GM18909 (cell line): ENCODE results near the gene EIF1.
"Not testable (repeated sequence)": the region's sequence is repeated elsewhere in the genome, so short reads cannot be mapped to it uniquely, and the experiment has no call there.

Experiments
- ATAC-seq: cut with Tn5 transposase; IDR thresholded peaks from one replicate; pipeline ENCODE4 v1.9.1; 2021; ENCODE audit warnings: mild to moderate bottlenecking; ENCODE audit not compliant: unreplicated experiment, poor library complexity

Gene EIF1

DNA sequence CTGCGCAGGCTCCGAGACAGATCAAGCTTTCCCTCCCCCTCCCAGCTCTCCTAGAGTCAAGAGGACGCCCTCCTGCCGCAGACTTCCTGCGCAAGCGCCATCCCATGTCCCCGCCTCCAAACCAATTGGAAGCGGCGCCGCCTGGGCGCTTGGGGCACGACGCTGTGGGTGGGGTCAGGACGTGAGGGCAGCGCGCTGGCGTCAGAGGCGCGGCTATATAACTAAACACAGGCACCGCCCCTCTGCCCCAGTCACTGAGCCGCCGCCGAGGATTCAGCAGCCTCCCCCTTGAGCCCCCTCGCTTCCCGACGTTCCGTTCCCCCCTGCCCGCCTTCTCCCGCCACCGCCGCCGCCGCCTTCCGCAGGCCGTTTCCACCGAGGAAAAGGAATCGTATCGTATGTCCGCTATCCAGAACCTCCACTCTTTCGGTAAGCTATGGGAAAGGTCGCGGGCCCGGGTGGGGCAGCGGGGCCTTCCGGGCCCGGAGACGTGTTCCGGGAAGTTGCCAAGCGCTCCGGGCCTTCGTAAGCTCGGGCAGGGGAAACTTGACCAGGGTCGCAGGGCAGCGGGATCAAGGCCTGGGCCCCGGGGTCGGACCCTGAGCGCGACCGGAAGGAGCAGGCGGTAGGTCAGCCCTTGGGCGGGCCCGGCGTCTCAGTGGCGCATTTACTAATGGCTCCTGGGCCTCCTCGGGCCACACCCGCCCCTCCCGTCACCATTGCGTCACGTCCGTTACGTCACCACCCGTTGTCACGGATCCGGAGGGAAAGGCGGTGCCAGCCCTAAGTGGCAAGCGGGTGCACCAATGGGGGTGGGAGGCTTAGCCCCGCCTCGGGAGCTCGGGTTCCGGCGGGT lies at the start of gene EIF1:
TSS of gene EIF1 (plus strand) at position 245 of the 856 bp plus-strand sequence. CDS start at position 399, 154 bp downstream.
- ATAC-seq = peak; percentile 79

- no peak for ATAC-seq
Observed at GRCh38 chr17:41638941-41639340, 49.7 kb upstream of the EIF1 start.

GRCh38 chr17:41639492-41640473 lies 48.9 kb upstream of the EIF1 start:
- ATAC-seq = no peak

DNA sequence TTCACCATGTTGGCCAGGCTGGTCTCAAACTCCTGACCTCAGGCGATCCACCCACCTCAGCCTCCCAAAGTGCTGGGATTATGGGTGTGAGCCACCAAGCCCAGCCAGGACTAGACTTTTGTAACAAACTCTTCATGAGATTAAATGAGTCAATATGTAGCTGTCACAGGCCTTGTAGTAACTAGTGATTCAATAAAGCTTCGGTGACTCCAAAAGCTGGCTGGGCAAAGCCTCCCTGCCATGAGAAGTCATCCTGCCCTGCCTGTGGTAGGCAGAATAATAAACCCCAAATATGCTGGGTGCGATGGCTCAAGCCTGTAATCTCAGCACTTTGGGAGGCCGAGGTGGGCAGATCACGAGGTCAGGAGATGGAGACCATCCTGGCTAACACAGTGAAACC lies 48.1 kb upstream of the EIF1 start:
- ATAC-seq = not testable (repeated sequence)

DNA sequence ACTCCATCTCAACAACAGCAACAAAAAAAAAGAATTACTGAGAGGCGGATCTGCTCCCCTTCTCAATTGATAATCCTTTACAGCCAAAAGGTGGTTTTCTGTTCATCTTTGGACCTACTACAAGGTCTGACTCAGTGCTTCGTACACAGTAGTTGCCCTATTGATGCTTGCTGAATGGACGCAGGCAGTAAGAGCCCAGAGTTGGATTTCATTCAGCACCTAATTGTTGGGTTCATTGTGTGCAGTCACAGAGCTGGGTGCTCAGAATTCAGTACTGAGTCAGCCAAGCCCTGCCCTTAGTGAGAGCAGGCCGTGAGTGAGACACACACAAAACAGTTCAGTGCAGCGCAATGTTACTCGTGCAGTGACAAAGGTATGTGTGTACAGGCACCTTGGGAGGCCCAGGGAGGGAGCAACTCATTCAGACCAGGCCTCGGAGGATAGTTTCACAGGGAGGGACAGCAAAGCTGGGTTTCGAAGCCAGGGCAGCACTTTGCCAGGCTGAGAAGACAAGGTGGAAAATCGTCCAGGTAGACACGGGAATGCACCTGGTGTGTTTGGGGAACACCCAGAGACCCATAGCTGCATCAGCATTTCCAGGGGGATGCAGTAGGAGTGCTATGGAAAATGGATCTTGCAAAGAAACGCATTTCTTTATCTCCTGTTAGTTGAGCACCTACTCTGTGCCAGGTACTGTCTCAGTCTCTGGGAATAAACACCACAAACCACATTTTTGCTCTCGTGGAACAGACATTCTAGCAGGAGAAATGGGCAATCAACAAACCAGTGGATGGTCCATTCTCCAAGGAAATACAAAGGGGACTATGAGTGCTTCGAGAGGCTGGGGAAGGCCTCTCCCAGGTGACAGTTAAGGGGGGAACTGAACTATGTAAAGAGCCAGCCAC lies 46.2 kb upstream of the EIF1 start:
- ATAC-seq = no peak

GRCh38 chr17:41647038-41647813 lies 41.5 kb upstream of the EIF1 start:
- ATAC-seq = no peak

DNA sequence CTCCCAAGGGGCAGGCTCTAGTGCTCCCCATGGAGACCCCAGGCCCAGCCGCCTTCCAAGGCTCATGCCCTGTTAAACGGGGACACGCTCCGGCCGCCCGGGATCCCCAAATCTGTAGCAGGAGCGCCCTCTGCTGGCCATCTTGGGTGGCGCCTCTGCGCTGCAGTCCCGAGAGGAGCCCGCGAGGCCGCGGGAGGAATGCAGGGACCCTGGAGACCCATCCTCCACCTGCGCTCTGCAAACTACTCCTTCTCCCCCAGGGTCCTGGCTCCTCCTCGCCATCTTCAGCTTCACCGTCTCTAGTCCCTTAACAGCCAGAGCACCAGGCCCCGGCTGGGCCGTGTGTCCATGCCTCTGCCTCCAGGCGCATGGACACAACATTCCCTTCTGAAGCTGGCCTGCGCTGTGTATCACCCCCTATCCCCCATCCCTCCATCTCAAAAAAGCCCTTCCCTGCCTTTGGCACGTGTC lies 40.7 kb upstream of the EIF1 start:
- ATAC-seq = no peak

DNA sequence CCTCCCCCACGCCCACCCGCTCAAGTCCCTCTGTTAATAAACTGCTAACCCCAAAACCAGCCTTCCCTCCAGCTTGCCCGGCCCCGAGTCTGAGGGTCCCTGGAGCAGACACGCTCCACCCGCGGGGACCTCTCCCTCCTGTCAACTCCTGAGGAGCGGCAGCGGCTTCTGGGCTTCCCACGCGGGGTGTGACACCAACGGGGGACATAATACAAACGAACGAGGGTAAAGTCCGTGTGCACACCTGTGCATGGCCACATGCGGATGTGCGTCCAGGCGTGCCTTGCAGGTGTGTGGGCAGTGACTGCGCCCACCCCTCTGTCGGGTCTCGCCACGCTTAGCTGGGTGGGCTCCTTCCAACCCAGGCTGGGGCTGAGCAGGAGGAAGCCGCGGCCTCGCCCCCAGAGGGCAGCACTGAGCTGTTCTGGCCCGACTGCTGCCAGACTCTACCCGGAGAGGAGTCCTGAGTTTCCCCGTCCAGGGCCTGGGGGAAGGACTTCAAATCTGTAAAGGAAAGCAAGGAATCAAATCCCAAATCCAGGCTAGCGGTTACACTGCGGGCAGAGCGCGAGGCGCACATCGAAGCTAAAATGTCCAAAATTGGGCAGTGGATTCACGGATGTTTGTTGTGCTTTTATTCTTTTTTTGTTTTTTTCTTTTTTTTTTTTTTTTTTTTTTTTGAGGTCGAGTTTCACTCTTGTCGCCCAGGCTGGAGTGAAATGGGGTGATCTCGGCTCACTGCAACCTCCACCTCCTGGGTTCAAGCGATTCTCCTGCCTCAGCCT lies 40.1 kb upstream of the EIF1 start:
- no peak for ATAC-seq

DNA sequence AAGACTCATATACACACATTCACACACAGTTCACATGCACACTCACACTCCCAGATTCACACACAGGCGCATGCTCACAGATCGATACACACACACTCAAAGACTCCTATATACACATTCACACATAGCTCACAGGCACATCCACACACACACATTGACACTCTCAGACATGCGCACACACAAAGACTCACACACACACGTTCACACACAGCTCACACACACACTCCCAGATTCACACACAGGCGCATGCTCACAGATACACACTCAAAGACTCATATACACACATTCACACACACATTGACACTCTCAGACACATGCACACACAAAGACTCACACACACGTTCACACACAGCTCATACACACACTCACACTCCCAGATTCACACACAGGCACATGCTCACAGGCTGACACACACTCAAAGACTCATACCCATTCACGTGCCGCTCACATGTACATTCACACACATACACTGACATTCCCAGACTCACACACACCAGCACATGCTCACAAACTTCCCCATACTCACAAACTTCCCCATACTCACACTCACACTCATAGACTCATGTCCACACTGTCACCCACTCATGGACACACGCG lies 38.7 kb upstream of the EIF1 start:
- no peak for ATAC-seq

DNA sequence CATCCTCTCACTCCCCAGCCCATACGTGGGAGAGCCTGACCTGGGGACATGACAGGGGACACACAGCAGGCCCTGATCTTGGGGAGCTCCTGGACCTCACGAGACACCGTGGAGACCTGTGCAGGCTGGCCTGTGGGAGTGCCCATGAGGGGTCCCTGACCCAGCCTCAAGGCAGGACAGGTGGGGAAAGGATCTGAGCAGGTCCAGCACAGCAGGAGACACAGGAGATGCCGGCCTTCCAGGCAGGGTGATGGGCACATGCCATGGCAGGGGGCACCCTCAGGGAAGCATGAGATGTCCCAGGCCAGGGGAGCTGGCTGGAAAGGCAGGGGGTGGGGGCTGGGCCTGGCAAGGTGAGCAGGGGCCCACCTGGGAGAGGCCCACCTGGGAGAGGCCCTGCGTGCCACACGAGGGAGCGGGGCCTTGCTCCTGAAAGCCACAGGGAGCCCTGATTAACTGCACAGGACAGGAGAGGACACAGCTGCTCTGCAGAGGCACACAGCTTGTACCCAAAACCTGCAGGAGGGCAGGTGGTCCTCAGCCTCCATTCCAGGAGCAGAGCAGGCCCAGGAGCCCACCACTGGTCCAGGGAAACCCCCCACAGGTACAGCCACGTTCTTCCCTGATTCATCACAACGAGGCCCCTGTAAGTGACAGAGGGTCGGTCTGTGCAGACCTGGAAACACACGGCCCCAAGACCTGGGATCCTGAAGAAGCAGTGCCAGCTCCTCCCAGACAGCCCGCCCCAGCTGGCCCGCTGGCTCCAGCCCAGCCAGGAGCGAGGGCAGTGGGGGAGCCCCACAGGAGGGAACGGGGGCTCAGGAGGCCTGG lies 37.7 kb upstream of the EIF1 start:
- ATAC-seq = no peak

DNA sequence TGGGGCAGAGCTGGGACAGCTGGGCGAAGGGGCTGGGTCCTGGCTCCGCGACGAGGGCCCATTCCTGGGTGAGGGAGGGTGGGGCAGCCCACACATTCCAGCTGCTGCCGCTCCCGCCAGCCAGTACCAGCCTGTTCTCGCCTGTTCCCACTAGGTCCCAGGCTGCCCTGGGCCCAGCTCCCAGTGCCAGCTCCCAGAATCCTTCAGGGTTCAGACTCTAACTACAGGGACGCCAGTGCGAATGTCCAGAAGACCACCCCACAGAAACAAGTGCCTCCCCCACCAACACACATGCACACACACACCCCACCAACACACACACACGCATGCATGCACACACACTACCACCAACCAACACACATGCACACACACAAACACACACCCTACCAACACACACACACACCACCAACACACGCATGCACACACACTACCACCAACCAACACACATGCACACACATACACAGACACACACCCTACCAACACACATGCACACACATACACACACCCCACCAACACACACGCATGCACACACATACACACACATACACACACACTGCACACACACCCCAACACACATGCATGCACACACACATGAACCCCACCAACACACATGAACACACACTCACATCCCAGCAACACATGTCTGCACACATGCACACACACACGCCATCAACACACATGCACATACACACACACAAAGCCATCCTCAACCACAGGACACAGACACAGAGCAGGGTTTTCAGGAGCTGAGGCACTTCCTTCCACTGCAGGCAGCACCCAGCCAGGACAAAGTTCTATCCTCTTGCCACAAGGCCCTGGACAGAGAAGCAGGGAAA lies 36.8 kb upstream of the EIF1 start:
- no peak for ATAC-seq

- ATAC-seq = no peak
Observed at GRCh38 chr17:41652461-41652970, 36.2 kb upstream of the EIF1 start.

- ATAC-seq = no peak
Observed at GRCh38 chr17:41653421-41653820, 35.3 kb upstream of the EIF1 start.

GRCh38 chr17:41653892-41654677 lies 34.6 kb upstream of the EIF1 start:
- no peak for ATAC-seq
